Gastrocnemius medialis (tissue), 4 donors: Measurements from ENCODE around the gene RHBDD1.

Experiments
- POLR2A ChIP-seq, 2 donors: fragments of 450-650 bp; IDR thresholded peaks; one replicate each; pipeline ENCODE4 v1.6.1; 2017; ENCODE audit warnings: antibody characterized with exemption in 2 of 2, mild to moderate bottlenecking in 2 of 2, moderate library complexity in 2 of 2
- TF ChIP-seq, protein P1 (sequence below), 5 experiments: fragments of 450-650 bp in 3 of 5; fragments of 200-600 bp in 2 of 5; sonication (generic) in 2 of 5; IDR thresholded peaks in 4 of 5; conservative IDR thresholded peaks in 1 of 5; 1 replicate in 4 of 5; 2 replicates in 1 of 5; pipeline ENCODE4 v1.5.1; 2016 to 2019; ENCODE audit warnings: antibody characterized with exemption in 5 of 5, mild to moderate bottlenecking in 3 of 5, moderate library complexity in 3 of 5

DNA sequence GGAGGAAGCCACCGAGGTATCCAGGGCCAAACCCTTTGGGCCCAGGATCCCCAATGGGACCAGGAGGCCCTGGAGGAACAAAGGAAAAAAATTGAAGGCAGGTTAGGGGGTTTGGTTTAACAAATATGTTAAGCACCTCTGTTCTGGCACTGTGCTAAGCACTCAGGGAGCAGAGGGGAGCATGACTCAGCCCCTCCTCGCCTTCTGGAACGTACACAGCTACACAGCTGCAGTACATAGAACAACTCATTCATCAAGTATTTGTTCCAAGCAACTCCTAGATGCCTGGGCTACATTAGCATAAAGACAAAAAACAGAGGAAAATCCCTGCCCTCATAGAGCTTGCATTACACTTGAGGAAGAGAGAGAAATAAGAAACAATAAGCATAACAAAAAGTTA lies 174.6 kb downstream of the RHBDD1 start:
- no peak for TF ChIP-seq POLR2A (IDR thresholded peaks at IDR 0.05)
- TF ChIP-seq, protein P1, sequence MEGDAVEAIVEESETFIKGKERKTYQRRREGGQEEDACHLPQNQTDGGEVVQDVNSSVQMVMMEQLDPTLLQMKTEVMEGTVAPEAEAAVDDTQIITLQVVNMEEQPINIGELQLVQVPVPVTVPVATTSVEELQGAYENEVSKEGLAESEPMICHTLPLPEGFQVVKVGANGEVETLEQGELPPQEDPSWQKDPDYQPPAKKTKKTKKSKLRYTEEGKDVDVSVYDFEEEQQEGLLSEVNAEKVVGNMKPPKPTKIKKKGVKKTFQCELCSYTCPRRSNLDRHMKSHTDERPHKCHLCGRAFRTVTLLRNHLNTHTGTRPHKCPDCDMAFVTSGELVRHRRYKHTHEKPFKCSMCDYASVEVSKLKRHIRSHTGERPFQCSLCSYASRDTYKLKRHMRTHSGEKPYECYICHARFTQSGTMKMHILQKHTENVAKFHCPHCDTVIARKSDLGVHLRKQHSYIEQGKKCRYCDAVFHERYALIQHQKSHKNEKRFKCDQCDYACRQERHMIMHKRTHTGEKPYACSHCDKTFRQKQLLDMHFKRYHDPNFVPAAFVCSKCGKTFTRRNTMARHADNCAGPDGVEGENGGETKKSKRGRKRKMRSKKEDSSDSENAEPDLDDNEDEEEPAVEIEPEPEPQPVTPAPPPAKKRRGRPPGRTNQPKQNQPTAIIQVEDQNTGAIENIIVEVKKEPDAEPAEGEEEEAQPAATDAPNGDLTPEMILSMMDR (IDR thresholded peaks at IDR 0.05 in 4 of 5, conservative IDR thresholded peaks at IDR 0.05 in 1 of 5): no peak
